IPS-18a (cell line): ENCODE data around the gene WDTC1.
"Not testable (repeated sequence)": the region's sequence is repeated elsewhere in the genome, so short reads cannot be mapped to it uniquely, and the experiment has no call there.

Experiments used
- H3K27ac ChIP-seq: one replicate; pipeline ENCODE4 v1.5.1; 2013; ENCODE audit warnings: low read length
- H3K27me3 ChIP-seq: one replicate; pipeline ENCODE4 v1.6.1; 2013; ENCODE audit warnings: mild to moderate bottlenecking, low read length; ENCODE audit not compliant: control insufficient read depth, insufficient read depth
- H3K36me3 ChIP-seq: one replicate; pipeline ENCODE4 v1.6.1; 2013; ENCODE audit warnings: low read depth, low read length; ENCODE audit not compliant: control insufficient read depth
- H3K4me1 ChIP-seq: one replicate; pipeline ENCODE4 v1.6.1; 2013; ENCODE audit warnings: low read depth, low read length; ENCODE audit not compliant: control insufficient read depth
- H3K4me3 ChIP-seq: one replicate; pipeline ENCODE4 v1.5.1; 2013; ENCODE audit warnings: low read length
- H3K9ac ChIP-seq: one replicate; pipeline ENCODE4 v1.6.1; 2013; ENCODE audit warnings: mild to moderate bottlenecking, low read length, moderate library complexity
- H3K9me3 ChIP-seq: one replicate; pipeline ENCODE4 v1.6.1; 2013; ENCODE audit warnings: low read depth, low read length; ENCODE audit not compliant: control insufficient read depth

WDTC1 gene

GRCh38 chr1:27255136-27255535, 20.7 kb downstream of the WDTC1 start:
- Histone ChIP-seq H3K36me3 (no peaks in the 10 kb centered on the region), H3K27ac (no peak overlapping the region), H3K9me3 (no peaks in the 10 kb centered on the region), H3K4me1 (no peaks in the 10 kb centered on the region), H3K4me3 (no peak overlapping the region), H3K9ac (no peak overlapping the region), H3K27me3 (no peaks in the 10 kb centered on the region)

GRCh38 chr1:27257155-27257554, 22.7 kb downstream of the WDTC1 start:
- no peaks in the 10 kb centered on the region for H3K36me3 ChIP-seq
- H3K9ac ChIP-seq: no peak overlapping the region
- H3K9me3 ChIP-seq: no peaks in the 10 kb centered on the region
- no peak overlapping the region for H3K27ac ChIP-seq
- H3K4me1 ChIP-seq: no peaks in the 10 kb centered on the region
- H3K4me3 ChIP-seq: no peak overlapping the region
- no peaks in the 10 kb centered on the region for H3K27me3 ChIP-seq

DNA sequence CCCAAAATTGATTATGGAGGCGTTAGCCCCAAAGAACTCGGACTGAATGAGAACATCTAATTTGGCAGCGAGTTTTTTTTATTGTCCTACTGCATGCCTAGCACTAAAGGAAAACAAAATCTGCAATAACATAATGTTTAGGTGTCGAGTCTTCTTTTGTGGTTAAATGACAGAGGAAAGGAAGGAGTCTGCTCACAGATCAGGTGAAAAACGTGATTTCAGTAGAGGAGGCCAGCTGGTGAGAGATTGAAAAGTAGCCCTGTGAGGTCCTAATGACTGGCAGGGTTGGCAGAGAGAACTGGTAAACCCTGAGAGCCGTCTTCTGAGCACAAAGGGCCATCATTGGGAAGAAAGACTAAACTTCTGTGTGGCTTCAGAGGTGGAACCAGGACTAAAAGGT, 24.2 kb downstream of the WDTC1 start:
- Histone ChIP-seq H3K27me3 (no peaks in the 10 kb centered on the region), H3K4me3 (no peak overlapping the region), H3K27ac (no peak overlapping the region), H3K9me3 (no peaks in the 10 kb centered on the region), H3K9ac (no peak overlapping the region), H3K4me1 (no peaks in the 10 kb centered on the region), H3K36me3 (no peaks in the 10 kb centered on the region)

DNA sequence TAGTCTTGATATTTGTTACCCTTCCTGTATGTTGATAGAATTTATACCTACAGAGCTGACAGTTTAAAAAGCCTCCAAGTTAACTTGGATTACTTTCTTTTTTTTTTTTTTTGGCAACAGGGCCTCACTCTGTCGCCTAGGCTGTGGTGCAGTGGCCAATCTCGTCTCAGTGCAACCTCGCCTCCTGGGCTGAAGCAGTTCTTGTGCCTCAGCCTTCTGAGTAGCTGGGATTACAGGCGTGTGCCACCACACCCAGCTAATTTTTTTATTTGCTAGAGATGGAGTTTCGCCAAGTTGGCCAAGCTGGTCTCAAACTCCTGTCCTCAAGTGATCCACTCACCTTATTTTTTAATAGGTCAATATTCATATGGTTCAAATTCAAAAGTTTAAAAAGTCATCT, 32.7 kb downstream of the WDTC1 start:
- Histone ChIP-seq H3K27ac (no peak overlapping the region), H3K4me3 (no peak overlapping the region), H3K9ac (no peak overlapping the region), H3K9me3 (no peaks in the 10 kb centered on the region), H3K36me3 (no peaks in the 10 kb centered on the region), H3K27me3 (no peaks in the 10 kb centered on the region), H3K4me1 (no peaks in the 10 kb centered on the region)

DNA sequence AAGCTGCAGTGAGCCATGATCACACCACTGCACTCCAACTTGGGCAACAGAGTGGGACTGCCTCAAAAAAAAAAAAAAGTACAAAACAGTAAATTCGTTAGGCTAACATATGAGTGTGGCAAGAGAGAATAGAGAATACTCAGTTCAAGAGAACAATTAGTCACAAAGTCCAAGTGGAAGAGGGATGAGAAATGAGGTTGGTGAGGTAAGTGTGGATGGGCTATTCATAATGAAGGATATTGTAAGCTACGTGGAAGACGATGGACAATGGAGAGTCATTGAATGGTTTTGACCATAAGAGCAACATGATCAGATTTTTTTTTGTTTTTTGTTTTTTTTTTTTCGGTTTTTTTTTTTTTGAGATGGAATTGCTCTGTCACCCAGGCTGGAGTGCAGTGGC, 34.8 kb downstream of the WDTC1 start:
- Histone ChIP-seq H3K4me1 (no peaks in the 10 kb centered on the region), H3K4me3 (no peak overlapping the region), H3K9me3 (no peaks in the 10 kb centered on the region), H3K9ac (no peak overlapping the region), H3K27me3 (no peaks in the 10 kb centered on the region), H3K27ac (no peak overlapping the region), H3K36me3 (no peaks in the 10 kb centered on the region)

- Histone ChIP-seq H3K4me3 (no peak overlapping the region), H3K9me3 (no peaks in the 10 kb centered on the region), H3K27me3 (no peaks in the 10 kb centered on the region), H3K27ac (no peak overlapping the region), H3K36me3 (no peaks in the 10 kb centered on the region), H3K9ac (no peak overlapping the region), H3K4me1 (no peaks in the 10 kb centered on the region)
These were observed 39.8 kb downstream of the WDTC1 start for GRCh38 chr1:27274204-27274603.

- no peaks in the 10 kb centered on the region for H3K36me3 ChIP-seq
- H3K4me3 ChIP-seq: no peak overlapping the region
- H3K9me3 ChIP-seq: no peaks in the 10 kb centered on the region
- no peak overlapping the region for H3K9ac ChIP-seq
- H3K27ac ChIP-seq: no peak overlapping the region
- H3K4me1 ChIP-seq: no peaks in the 10 kb centered on the region
- H3K27me3 ChIP-seq: no peaks in the 10 kb centered on the region
These were observed 41.3 kb downstream of the WDTC1 start for GRCh38 chr1:27275696-27276095.

DNA sequence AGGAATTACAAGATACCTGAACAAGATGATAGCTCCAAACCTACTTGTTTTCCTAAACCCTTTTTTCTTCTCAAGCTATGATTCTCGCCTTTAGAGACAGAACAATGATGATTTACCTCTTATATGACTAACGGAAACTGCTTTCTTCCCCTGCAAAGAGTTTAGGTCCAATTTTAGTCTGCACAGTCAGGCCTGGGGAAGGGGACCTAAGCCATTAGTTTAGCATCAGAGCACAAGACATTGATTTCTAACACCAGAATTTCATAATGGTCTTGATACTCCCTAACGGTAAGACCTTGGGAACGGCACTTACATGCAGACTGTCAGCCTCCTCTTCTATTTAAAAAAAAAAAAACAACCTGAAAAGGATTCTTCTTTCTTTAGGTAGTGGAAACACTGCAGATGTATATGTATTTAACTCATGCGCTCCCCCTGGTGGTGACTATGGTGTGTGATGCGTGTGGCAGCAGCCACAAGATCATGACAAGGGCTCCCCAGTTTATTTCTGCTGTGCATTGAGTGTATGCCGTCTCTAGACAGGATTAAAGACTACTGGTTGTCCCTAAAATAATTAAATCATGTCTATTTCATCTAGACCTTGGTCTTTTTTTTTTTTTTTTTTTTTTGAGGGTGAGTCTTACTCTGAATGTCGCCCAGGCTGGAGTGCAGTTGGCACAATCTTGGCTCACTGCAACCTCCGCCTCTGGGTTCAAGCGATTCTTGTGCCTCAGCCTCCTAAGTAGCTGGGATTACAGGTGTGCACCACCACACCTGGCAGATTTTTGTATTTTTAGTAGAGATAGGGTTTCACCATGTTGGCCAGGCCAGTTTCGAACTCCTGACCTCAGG, 50.2 kb downstream of the WDTC1 start:
- H3K9ac ChIP-seq: no peak overlapping the region

DNA sequence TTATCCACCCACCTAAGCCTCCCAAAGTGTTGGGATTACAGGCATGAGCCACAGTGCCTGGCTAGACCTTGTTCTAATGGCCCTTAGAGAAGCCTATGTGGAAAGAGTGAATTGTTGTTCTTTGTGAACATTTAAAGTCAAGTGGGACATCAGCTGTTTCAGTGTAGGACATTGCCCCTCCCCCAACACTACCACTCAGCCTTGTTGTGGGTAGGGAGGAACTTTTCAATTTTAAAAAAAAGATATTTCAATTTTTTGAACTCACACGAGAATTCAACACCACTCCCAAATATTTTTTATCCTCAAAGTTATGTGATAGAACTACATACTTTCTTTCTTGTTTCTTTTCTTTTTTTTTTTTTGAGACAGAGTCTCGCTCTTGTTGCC, 50.8 kb downstream of the WDTC1 start:
- H3K9me3 ChIP-seq: no peaks in the 10 kb centered on the region
- H3K4me3 ChIP-seq: no peak overlapping the region
- no peaks in the 10 kb centered on the region for H3K4me1 ChIP-seq
- no peaks in the 10 kb centered on the region for H3K36me3 ChIP-seq
- H3K9ac ChIP-seq: no peak overlapping the region
- no peaks in the 10 kb centered on the region for H3K27me3 ChIP-seq
- H3K27ac ChIP-seq: no peak overlapping the region

More for the DNA sequence above, 50.2 kb downstream of the WDTC1 start:
- Histone ChIP-seq H3K4me3 (no peak overlapping the region), H3K36me3 (no peaks in the 10 kb centered on the region), H3K27ac (no peak overlapping the region), H3K9me3 (no peaks in the 10 kb centered on the region), H3K4me1 (no peaks in the 10 kb centered on the region), H3K27me3 (no peaks in the 10 kb centered on the region)

DNA sequence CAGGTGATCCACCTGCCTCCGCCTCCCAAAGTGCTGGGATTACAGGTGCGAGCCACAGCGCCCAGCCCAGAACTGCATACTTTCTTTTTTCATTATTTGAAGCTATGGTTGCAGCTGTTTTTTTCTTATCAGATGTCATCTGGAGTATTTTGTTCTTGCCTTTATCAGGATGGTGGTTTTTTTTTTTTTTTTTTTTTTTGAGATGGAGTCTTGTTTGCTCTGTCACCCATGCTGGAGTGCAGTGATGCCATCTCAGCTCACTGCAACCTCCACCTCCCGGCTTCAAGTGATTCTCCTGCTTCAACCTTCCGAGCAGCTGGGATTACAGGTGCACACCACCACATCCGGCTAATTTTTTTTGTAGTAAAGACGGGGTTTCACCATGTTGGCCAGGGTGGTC, 51.4 kb downstream of the WDTC1 start:
- H3K4me1 ChIP-seq, H3K9ac ChIP-seq, H3K27ac ChIP-seq, H3K36me3 ChIP-seq, H3K27me3 ChIP-seq, H3K9me3 ChIP-seq, H3K4me3 ChIP-seq: not testable (repeated sequence)

- H3K36me3 ChIP-seq, H3K27me3 ChIP-seq, H3K4me1 ChIP-seq, H3K9ac ChIP-seq, H3K27ac ChIP-seq, H3K4me3 ChIP-seq, H3K9me3 ChIP-seq: not testable (repeated sequence)
These were observed 54.7 kb downstream of the WDTC1 start for GRCh38 chr1:27289125-27289524.

DNA sequence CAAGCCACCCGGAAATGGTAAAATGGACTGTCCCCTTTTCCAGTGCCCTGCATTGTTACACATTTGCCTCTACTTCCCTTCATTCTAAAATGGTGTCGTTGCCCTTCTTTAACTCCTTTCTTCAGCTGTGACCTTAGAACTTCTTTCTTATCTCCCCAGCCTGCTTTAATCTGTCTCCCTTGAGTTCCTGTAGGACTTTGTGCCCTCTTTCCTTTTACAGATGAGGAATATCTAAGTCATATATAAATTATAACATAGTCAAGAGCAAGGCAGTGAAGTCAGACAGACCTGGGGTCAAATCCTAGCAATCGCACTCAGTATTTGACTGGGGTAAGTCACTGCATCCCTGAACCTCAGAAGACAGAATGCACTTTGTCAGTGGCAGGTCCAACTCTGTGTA, 56.1 kb downstream of the WDTC1 start:
- no peak overlapping the region for H3K27ac ChIP-seq
- H3K9ac ChIP-seq: no peak overlapping the region
- no peaks in the 10 kb centered on the region for H3K27me3 ChIP-seq
- H3K9me3 ChIP-seq: no peaks in the 10 kb centered on the region
- H3K36me3 ChIP-seq: no peaks in the 10 kb centered on the region
- no peaks in the 10 kb centered on the region for H3K4me1 ChIP-seq
- no peak overlapping the region for H3K4me3 ChIP-seq
